B cell (primary cell): ENCODE data around the gene AQP12B. TPM values are rescaled to one million over a fixed set of nuclear protein-coding genes. Genes with fewer than 3 reads are reported as not detected.

Source experiments
- ATAC-seq: fragments of 200-7000 bp; cut with Tn5 transposase; one replicate; pipeline ENCODE4 v1.10.0; 2021; ENCODE audit warnings: low read depth, mild to moderate bottlenecking, moderate number of reproducible peaks, moderate library complexity
- CTCF ChIA-PET: fragments of 350-600 bp; sonication (Branson Sonifier 250); formaldehyde crosslinking; loops from one replicate; lab custom pipeline; 2021; ENCODE audit warnings: antibody characterized with exemption, inconsistent platforms; lab: Charles Lee
- POLR2A ChIA-PET: fragments of 350-600 bp; sonication (Branson Sonifier 250); formaldehyde crosslinking; loops from one replicate; lab custom pipeline; 2021; ENCODE audit warnings: antibody characterized with exemption; lab: Charles Lee
- DNase-seq: peaks from one replicate; pipeline ENCODE4 v3.0.0; 2013
- H2AFZ ChIP-seq: 2 replicates; pipeline ENCODE4 v1.6.1; 2012; ENCODE audit warnings: mild to moderate bottlenecking, low read depth, low read length; ENCODE audit not compliant: insufficient read depth, poor library complexity, severe bottlenecking
- H3K27ac ChIP-seq, 2 donors: 1 replicate in 1 of 2; 2 replicates in 1 of 2; pipeline ENCODE4 v1.5.1; 2012 to 2013; ENCODE audit warnings: low read length in 2 of 2, mild to moderate bottlenecking in 2 of 2, moderate library complexity in 1 of 2
- H3K27me3 ChIP-seq, 4 experiments: fragments of 200-600 bp in 1 of 4; sonication (generic) in 1 of 4; replicated peaks in 1 of 4; 1 replicate in 2 of 4; 2 replicates in 2 of 4; pipeline versions ENCODE4 v1.6.1 to v1.7.0; 2013 to 2016; ENCODE audit warnings: low read length in 3 of 4, mild to moderate bottlenecking in 2 of 4, mixed read lengths in 1 of 4, moderate library complexity in 1 of 4; ENCODE audit not compliant: insufficient read depth in 4 of 4, control insufficient read depth in 3 of 4; ENCODE audit errors: control extremely low read depth in 1 of 4
- H3K36me3 ChIP-seq, 2 experiments: replicated peaks in 1 of 2; 1 replicate in 1 of 2; 2 replicates in 1 of 2; pipeline versions ENCODE4 v1.6.1 to v1.7.1; 2013; ENCODE audit warnings: low read length in 1 of 2; ENCODE audit not compliant: insufficient read depth in 2 of 2, control insufficient read depth in 1 of 2; ENCODE audit errors: control extremely low read depth in 1 of 2, extremely low read depth in 1 of 2
- H3K4me1 ChIP-seq, 2 donors: fragments of 200-600 bp in 1 of 2; sonication (generic) in 1 of 2; 1 replicate in 1 of 2; 2 replicates in 1 of 2; pipeline versions ENCODE4 v1.5.1 to v1.6.1; 2013 to 2017; ENCODE audit warnings: low read length in 2 of 2; ENCODE audit not compliant: control insufficient read depth in 2 of 2, insufficient read depth in 2 of 2
- H3K4me2 ChIP-seq: replicated peaks from 2 replicates; pipeline ENCODE3; 2012; ENCODE audit warnings: mild to moderate bottlenecking, low read depth, low read length; ENCODE audit not compliant: poor library complexity, severe bottlenecking
- H3K4me3 ChIP-seq, 5 experiments: fragments of 200-600 bp in 1 of 5; sonication (generic) in 1 of 5; 1 replicate in 3 of 5; 2 replicates in 2 of 5; pipeline versions ENCODE4 v1.5.1 to v1.7.0; 2011 to 2016; ENCODE audit warnings: low read length in 4 of 5, mild to moderate bottlenecking in 4 of 5, low read depth in 2 of 5, control low read depth in 1 of 5, moderate library complexity in 1 of 5; ENCODE audit not compliant: insufficient read depth in 1 of 5; ENCODE audit errors: control extremely low read depth in 1 of 5, extremely low read depth in 1 of 5
- H3K79me2 ChIP-seq: fragments of 200-600 bp; sonication (generic); one replicate; pipeline ENCODE4 v1.6.0; 2016; ENCODE audit warnings: low read length; ENCODE audit not compliant: control insufficient read depth, insufficient read depth
- H3K9ac ChIP-seq: fragments of 200-600 bp; sonication (generic); 2 replicates; pipeline ENCODE4 v1.6.1; 2017; ENCODE audit warnings: mild to moderate bottlenecking, low read length, moderate library complexity
- H3K9me3 ChIP-seq, 3 donors: one replicate each; pipeline versions ENCODE4 v1.6.1 to v1.7.1; 2013; ENCODE audit warnings: low read length in 2 of 3; ENCODE audit not compliant: control insufficient read depth in 2 of 3, insufficient read depth in 1 of 3; ENCODE audit errors: control extremely low read depth in 1 of 3
- H4K20me1 ChIP-seq: 2 replicates; pipeline ENCODE4 v1.6.0; 2012; ENCODE audit warnings: mild to moderate bottlenecking, low read length; ENCODE audit not compliant: insufficient read depth, control insufficient read depth, poor library complexity, severe bottlenecking
- H3K27ac Mint-ChIP-seq: one replicate; pipeline ENCODE4 v1.8.0; 2021; ENCODE audit warnings: mixed read lengths
- H3K27me3 Mint-ChIP-seq: one replicate; pipeline ENCODE4 v1.8.0; 2021; ENCODE audit warnings: mixed read lengths
- H3K4me1 Mint-ChIP-seq: one replicate; pipeline ENCODE4 v1.8.0; 2021; ENCODE audit warnings: mixed read lengths
- H3K4me3 Mint-ChIP-seq: one replicate; pipeline ENCODE4 v1.8.0; 2021; ENCODE audit warnings: mixed read lengths
- H3K9me3 Mint-ChIP-seq: one replicate; pipeline ENCODE4 v1.8.0; 2022; ENCODE audit warnings: mixed read lengths; ENCODE audit not compliant: insufficient read depth
- CTCF ChIP-seq: fragments of 200-600 bp; IDR thresholded peaks from one replicate; pipeline ENCODE4 v1.8.0; 2022; ENCODE audit warnings: antibody characterized with exemption, mild to moderate bottlenecking
- EZH2 ChIP-seq: IDR thresholded peaks from 2 replicates; pipeline ENCODE4 v1.6.1; 2012; ENCODE audit warnings: borderline replicate concordance, low read depth, mild to moderate bottlenecking, moderate library complexity, low read length; ENCODE audit not compliant: insufficient read depth, poor library complexity, severe bottlenecking
- WGBS: methylation state at CpG from one replicate; pipeline ENCODE4 v1.1.5; 2013; ENCODE audit warnings: missing lambda C conversion rate; ENCODE audit not compliant: insufficient coverage; 5-methylcytosine and 5-hydroxymethylcytosine counted together
- intact Hi-C: fragments of 100-400 bp; cut with micrococcal nuclease; formaldehyde crosslinking; loops from one replicate; pipeline ENCODE4 v1.10.0; 2022
- polyA plus RNA-seq: library from polyadenylated mRNA; depleted of rRNA; stranded (reverse); fragments of >200 nt; gene quantifications from 2 replicates; pipeline ENCODE4 v1.2.3, GENCODE V29; 2012
- total RNA-seq, 2 donors: library from RNA; stranded (reverse); fragments of 120-200 nt in 1 of 2; gene quantifications; 1 replicate in 1 of 2; 2 replicates in 1 of 2; pipeline versions ENCODE4 v1.2.3 to v1.2.4, GENCODE V29; 2013 to 2022

AQP12B gene
- total and polyA plus RNA-seq, 2 donors (not counting 1 experiment from before 2014, with no cell fraction given), result not detected

- Histone ChIP-seq H4K20me1 (no peaks in the 10 kb centered on the region), H3K4me1 (no peaks in the 10 kb centered on the region), H3K27me3 (no peaks in the 10 kb centered on the region), H3K9ac (no peak overlapping the region), H2AFZ (no peak overlapping the region), H3K9me3 (peaks cover 0 to 4% (median 0%) of the 10 kb centered on the region in 3 donors), H3K4me3 (no peak overlapping the region), H3K79me2 (no peaks in the 10 kb centered on the region), H3K27ac (no peak overlapping the region), H3K36me3 (no peaks in the 10 kb centered on the region), H3K4me2 (no peak overlapping the region)
- H3K27me3 Mint-ChIP-seq, result no peaks in the 10 kb centered on the region
- DNase-seq (no peak), ATAC-seq (no peak)
- no peaks in the 10 kb centered on the region for H3K4me1 Mint-ChIP-seq
- ChIA-PET POLR2A (no interaction called here), CTCF (no interaction called here)
- no peak for TF ChIP-seq EZH2
- TF ChIP-seq CTCF, result no peak
- H3K27ac Mint-ChIP-seq, result peak overlapping the region; percentile 26
- no peaks in the 10 kb centered on the region for H3K9me3 Mint-ChIP-seq
- 94% methylated on average over 22 of the region's 23 CpGs for WGBS
- H3K4me3 Mint-ChIP-seq, result no peak overlapping the region
- intact Hi-C loops, result no loop called here
Observed at GRCh38 chr2:240716130-240716798, 33.6 kb upstream of the AQP12B start.
